GM18505 (cell line): ENCODE measurements around the gene APBB2.
"Not testable (repeated sequence)": the region's sequence is repeated elsewhere in the genome, so short reads cannot be mapped to it uniquely, and the experiment has no call there.

Experiments
- ATAC-seq: cut with Tn5 transposase; IDR thresholded peaks from one replicate; pipeline ENCODE4 v1.9.1; 2021; ENCODE audit not compliant: unreplicated experiment
- POLR2A ChIP-seq: IDR thresholded peaks from 4 replicates; pipeline ENCODE4 v1.6.1; 2011; ENCODE audit warnings: borderline replicate concordance; ENCODE audit not compliant: insufficient read depth, insufficient read length; ENCODE audit errors: extremely low read depth

Gene APBB2

GRCh38 chr4:41050116-41050515 is 164.2 kb downstream of the APBB2 start:
- no peak for ATAC-seq
- TF ChIP-seq POLR2A: no peak

- ATAC-seq: not testable (repeated sequence)
Observed at GRCh38 chr4:41049176-41049575, 165.2 kb downstream of the APBB2 start.

DNA sequence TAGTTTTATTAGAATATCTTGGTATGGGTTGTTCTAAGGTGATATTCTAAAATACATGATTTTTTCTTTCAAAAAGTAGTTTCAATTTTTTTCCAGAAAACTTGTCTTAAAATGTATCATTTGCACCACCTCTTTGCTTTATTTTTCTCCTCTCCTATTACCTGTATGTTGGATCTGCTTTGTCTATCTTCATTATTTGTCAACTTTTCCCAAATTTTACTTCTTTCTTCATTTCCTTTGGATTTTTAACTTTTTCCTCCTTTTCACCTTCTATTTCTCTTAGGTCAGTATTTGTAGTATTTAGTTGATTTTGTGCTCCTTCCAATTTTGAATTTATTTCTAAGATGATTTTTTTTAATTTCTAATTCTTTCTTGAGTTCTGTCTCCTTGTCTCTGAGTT is 169.6 kb downstream of the APBB2 start:
- ATAC-seq: no peak
- TF ChIP-seq POLR2A: no peak

GRCh38 chr4:41044165-41044564 is 170.2 kb downstream of the APBB2 start:
- no peak for ATAC-seq
- TF ChIP-seq POLR2A: no peak

GRCh38 chr4:41043465-41043864 is 170.9 kb downstream of the APBB2 start:
- TF ChIP-seq POLR2A: no peak
- no peak for ATAC-seq

DNA sequence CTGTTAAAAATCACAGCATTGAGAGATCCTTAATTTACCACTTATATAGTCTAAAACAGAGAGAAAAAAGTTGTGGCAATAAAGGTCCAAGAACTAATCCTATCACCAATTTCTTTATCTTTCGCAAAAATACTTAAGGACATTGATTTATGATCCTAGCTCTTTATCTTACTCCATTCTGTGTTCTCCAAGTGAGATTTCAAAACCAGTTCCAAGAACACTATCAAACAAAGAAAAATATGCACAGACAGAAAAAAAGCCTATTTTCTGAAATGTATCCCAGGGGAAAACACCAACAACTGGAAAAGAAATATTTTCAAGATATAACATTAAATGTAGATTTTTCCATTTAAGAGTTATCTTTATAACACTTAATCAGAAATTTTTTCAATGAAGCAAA is 172.8 kb downstream of the APBB2 start:
- no peak for TF ChIP-seq POLR2A

GRCh38 chr4:41039317-41039716 is 175.0 kb downstream of the APBB2 start:
- no peak for ATAC-seq
- no peak for TF ChIP-seq POLR2A

More for the DNA sequence above, 172.8 kb downstream of the APBB2 start:
- no peak for ATAC-seq

- TF ChIP-seq POLR2A: no peak
- ATAC-seq: no peak
Observed at GRCh38 chr4:41038304-41038703, 176.0 kb downstream of the APBB2 start.

- ATAC-seq: no peak
- no peak for TF ChIP-seq POLR2A
Observed at GRCh38 chr4:41029098-41029497, 185.2 kb downstream of the APBB2 start.

DNA sequence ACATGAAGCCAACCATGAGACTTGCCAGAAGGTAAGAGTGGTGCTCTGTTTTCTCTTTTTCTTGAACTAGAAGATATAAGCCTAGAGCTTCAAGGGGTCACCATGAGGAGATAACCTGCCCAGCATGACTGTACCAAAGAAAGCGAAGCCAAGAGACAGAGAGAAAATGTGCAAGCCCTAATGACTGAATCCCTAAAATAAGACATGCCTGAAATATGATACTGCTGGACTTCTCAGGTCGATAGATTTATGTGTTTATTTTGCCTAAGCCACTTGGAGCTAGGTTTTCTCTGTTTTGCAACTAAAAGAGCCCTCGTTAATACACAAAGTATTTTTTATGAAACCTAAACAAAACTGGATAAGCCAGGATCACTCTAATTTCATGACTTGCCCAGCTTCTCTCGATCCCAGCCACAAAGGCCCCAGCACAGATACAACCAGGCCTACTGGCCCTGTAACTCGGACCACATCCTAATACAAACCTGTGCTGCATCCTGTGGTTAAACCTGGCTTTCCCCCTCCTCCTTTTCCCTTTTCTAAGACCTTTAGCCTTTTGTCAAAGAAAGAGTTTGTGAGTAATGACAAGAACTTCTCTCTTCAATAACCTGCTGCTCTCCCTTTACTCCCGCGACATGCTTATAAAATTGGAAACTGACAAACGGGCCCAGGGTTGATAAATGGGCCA is 185.8 kb downstream of the APBB2 start:
- no peak for TF ChIP-seq POLR2A
- ATAC-seq: no peak

GRCh38 chr4:41026971-41027370 is 187.4 kb downstream of the APBB2 start:
- TF ChIP-seq POLR2A: no peak
- ATAC-seq: no peak

DNA sequence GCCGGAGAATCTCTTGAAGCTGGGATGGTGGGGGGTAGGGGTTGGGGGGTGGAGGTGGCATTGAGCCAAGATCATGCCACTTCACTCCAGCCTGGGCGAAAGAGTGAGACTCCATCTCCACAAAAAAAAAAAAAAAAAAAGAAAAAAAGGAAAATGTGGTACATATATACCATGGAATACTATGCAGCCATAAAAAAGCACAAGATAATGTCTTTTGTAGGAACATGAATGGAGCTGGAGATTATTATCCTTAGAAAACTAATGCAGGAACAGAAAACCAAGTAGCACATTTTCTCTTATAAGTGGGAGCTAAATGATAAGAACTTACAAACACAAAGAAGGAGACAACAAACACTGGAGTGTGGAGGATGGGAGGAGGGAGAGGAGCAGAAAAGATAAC is 188.5 kb downstream of the APBB2 start:
- no peak for TF ChIP-seq POLR2A
- no peak for ATAC-seq

- no peak for TF ChIP-seq POLR2A
- no peak for ATAC-seq
Observed at GRCh38 chr4:41024556-41025491, 189.5 kb downstream of the APBB2 start.

GRCh38 chr4:41022116-41022515 is 192.2 kb downstream of the APBB2 start:
- no peak for ATAC-seq
- TF ChIP-seq POLR2A: no peak
